ENCODE data around the gene TENM4. TPM values are rescaled to one million over a fixed set of nuclear protein-coding genes. Genes with fewer than 3 reads are reported as not detected.

TENM4 gene
- total and polyA plus RNA-seq, 10 of the 15 experiments (the other 5 are each of a cell fraction or from before 2014, with no cell fraction given), result 0.03 to 0.12 (median 0.06) TPM; not detected in 7

DNA sequence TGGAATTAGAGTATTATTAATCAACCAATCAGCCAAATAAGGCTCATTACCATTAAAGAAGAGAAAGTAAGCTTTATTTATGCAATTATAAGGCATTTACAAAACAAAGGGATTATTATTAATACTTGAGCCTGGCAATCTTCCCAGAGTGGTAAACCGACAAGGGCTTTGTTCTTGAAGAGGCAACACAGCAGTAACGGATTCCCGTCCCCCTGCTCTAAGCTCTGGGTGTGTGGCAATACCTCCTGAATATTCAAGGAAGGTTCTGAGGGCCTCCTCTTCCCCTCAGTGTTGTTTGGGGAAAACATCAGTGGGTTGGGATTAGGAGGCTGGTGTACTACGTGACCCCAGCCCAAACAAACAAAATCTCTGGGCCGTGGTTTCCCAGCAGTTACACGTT, 176.5 kb downstream of the TENM4 start:
- H4K20me1 ChIP-seq (ENCODE audit: control insufficient read depth, insufficient read depth), result no peaks in the 10 kb centered on the region
- WGBS (ENCODE audit: insufficient coverage, insufficient replicate concordance, low lambda C conversion rate, missing lambda C conversion rate), result 32% methylated on average over 6 of the region's 6 CpGs
- ChIA-PET CTCF (no interaction called here), RAD21 (ENCODE audit: unreplicated experiment) (no interaction called here), POLR2A (no interaction called here), SMC1A (ENCODE audit: uncharacterized antibody, unreplicated experiment) (no interaction called here)
- H3K4me1 ChIP-seq (ENCODE audit: control insufficient read depth, insufficient read depth, low read length), result no peaks in the 10 kb centered on the region
- H3K27me3 ChIP-seq (replicated peaks in 1 of 2; ENCODE audit: control insufficient read depth in 2 of 2, insufficient read depth in 2 of 2, low read length in 1 of 2), result no peaks in the 10 kb centered on the region
- no peaks in the 10 kb centered on the region for H3K36me3 ChIP-seq (ENCODE audit: control insufficient read depth in 2 of 2, insufficient read depth in 2 of 2, low read length in 1 of 2)
- in situ Hi-C loops (cut with MboI), result no loop called here
- H3K9me3 ChIP-seq (replicated peaks; ENCODE audit: control insufficient read depth, insufficient read depth, low read length), result no peaks in the 10 kb centered on the region
- H3K4me3 ChIP-seq, result no peak overlapping the region
- no peak for ATAC-seq
- intact Hi-C loops (cut with micrococcal nuclease; ENCODE audit: unreplicated experiment), result no loop called here
- DNase-seq (ENCODE audit: low read depth, low spot score), result no peak
- FAIRE-seq, result no peak
- no peak overlapping the region for H3K4me2 ChIP-seq (ENCODE audit: control insufficient read depth, insufficient read depth)
- no peak overlapping the region for H3K27ac ChIP-seq (ENCODE audit: control insufficient read depth, insufficient read depth)
- no peak overlapping the region for H3K9ac ChIP-seq (ENCODE audit: control insufficient read depth, insufficient read depth, low read length)
- no TSS peak for BruUV-seq (replicated peaks)
- no peak overlapping the region for H2AFZ ChIP-seq (ENCODE audit: control insufficient read depth, low read depth, low read length)
- H3K79me2 ChIP-seq (ENCODE audit: control insufficient read depth, insufficient read depth, low read length), result no peaks in the 10 kb centered on the region
- no peak for TF ChIP-seq SIX5 (IDR thresholded peaks at IDR 0.05; ENCODE audit: low read depth, low read length, severe bottlenecking)
- TF ChIP-seq, protein P1, sequence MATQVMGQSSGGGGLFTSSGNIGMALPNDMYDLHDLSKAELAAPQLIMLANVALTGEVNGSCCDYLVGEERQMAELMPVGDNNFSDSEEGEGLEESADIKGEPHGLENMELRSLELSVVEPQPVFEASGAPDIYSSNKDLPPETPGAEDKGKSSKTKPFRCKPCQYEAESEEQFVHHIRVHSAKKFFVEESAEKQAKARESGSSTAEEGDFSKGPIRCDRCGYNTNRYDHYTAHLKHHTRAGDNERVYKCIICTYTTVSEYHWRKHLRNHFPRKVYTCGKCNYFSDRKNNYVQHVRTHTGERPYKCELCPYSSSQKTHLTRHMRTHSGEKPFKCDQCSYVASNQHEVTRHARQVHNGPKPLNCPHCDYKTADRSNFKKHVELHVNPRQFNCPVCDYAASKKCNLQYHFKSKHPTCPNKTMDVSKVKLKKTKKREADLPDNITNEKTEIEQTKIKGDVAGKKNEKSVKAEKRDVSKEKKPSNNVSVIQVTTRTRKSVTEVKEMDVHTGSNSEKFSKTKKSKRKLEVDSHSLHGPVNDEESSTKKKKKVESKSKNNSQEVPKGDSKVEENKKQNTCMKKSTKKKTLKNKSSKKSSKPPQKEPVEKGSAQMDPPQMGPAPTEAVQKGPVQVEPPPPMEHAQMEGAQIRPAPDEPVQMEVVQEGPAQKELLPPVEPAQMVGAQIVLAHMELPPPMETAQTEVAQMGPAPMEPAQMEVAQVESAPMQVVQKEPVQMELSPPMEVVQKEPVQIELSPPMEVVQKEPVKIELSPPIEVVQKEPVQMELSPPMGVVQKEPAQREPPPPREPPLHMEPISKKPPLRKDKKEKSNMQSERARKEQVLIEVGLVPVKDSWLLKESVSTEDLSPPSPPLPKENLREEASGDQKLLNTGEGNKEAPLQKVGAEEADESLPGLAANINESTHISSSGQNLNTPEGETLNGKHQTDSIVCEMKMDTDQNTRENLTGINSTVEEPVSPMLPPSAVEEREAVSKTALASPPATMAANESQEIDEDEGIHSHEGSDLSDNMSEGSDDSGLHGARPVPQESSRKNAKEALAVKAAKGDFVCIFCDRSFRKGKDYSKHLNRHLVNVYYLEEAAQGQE (IDR thresholded peaks at IDR 0.05; ENCODE audit: low read depth, low read length), result no peak
- TF ChIP-seq HSF1 (IDR thresholded peaks at IDR 0.05; ENCODE audit: low read depth, low read length), result no peak
- no peak for TF ChIP-seq MYB (IDR thresholded peaks at IDR 0.05; ENCODE audit: borderline replicate concordance, low read depth, low read length)
- TF ChIP-seq NR2F1 (conservative IDR thresholded peaks at IDR 0.05), result no peak
- no peak for TF ChIP-seq HDAC2 (IDR thresholded peaks at IDR 0.05)
- TF ChIP-seq CHD4 (IDR thresholded peaks at IDR 0.05), result no peak
- TF ChIP-seq PRDM15 (CRISPR knock-in tag; IDR thresholded peaks at IDR 0.05), result no peak
- no peak for TF ChIP-seq MXI1 (IDR thresholded peaks at IDR 0.05; ENCODE audit: low read depth, low read length)
- no peak for TF ChIP-seq LARP7 (IDR thresholded peaks at IDR 0.05)
- TF ChIP-seq USF1 (IDR thresholded peaks at IDR 0.05; ENCODE audit: borderline replicate concordance, extremely low read length, insufficient read depth, low read depth, low read length), result no peak
- TF ChIP-seq HDGF (IDR thresholded peaks at IDR 0.05), result no peak
- no peak for TF ChIP-seq MEF2B (IDR thresholded peaks at IDR 0.05; ENCODE audit: partially characterized antibody, poor library complexity, severe bottlenecking)
- no peak for TF ChIP-seq ZNF384 (IDR thresholded peaks at IDR 0.05; ENCODE audit: borderline replicate concordance, low read depth, low read length)
- TF ChIP-seq IKZF1 (conservative IDR thresholded peaks at IDR 0.05), result no peak
- no peak for TF ChIP-seq TARDBP (IDR thresholded peaks at IDR 0.05; ENCODE audit: borderline replicate concordance)
